ENCODE measurements around the gene U2SURP. TPM values are rescaled to one million over a fixed set of nuclear protein-coding genes. Genes with fewer than 3 reads are reported as not detected.

Gene U2SURP
- total and polyA plus RNA-seq, 4 experiments from 2014 or later = 97.6 to 137 (median 126) TPM

- Histone ChIP-seq H3K27ac (ENCODE audit: low read depth, low read length) (no peak overlapping the region), H3K36me3 (ENCODE audit: insufficient read depth, low read length) (peaks cover 8% of the 10 kb centered on the region), H3K9me3 (ENCODE audit: control insufficient read depth in 1 of 2, low read length in 2 of 2) (no peaks in the 10 kb centered on the region), H3K4me3 (ENCODE audit: low read length in 2 of 2) (no peak overlapping the region), H3K27me3 (ENCODE audit: insufficient read depth, low read length) (no peaks in the 10 kb centered on the region), H3K4me1 (ENCODE audit: insufficient read depth, low read length) (peaks cover 47% of the 10 kb centered on the region)
- Mint-ChIP-seq H3K36me3 (peaks cover 4 to 31% of the 10 kb centered on the region in 2 donors), H3K4me1 (peaks cover 45 to 84% (median 57%) of the 10 kb centered on the region in 4 donors), H3K27ac (peak overlapping the region in 2 of 7 donors; percentile 42 to 49), H3K9me3 (no peaks in the 10 kb centered on the region), H3K27me3 (no peaks in the 10 kb centered on the region), H3K4me3 (peak overlapping the region in 2 of 8 donors; percentile 15 to 33)
- DNase-seq = no peak
- ChIA-PET POLR2A (ENCODE audit: partially characterized antibody) (interaction anchor here (0.7 to 3.7 kb wide), 3 partner anchors 8 to 843 kb away, joined by 3 to 20 read pairs (median 5); partner anchors contain the start of gene U2SURP), CTCF (ENCODE audit: partially characterized antibody) (no interaction called here)
- intact Hi-C loops (cut with micrococcal nuclease) = no loop called here
Measured at GRCh38 chr3:143010024-143010423, 8.7 kb downstream of the U2SURP start.

DNA sequence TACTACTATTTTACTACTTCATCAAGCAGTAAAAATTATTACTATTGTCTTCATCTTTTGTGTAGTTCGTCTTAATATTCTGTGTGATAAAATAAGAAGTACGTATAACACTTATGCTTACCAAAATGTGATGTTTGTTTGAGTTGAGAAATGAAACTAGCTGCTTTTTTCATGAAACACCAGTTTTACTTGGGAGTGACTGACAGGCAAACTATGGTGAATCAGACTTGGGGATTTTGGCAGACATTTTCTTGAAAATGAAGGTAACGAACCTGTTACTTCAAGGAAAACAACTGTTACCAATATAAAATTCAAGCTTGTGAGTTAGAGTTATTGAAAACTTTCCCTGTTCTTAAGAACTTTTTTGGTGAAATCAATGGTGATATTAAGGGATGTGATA lies 10.3 kb downstream of the U2SURP start:
- Histone ChIP-seq H3K36me3 (ENCODE audit: insufficient read depth, low read length) (peaks cover 9% of the 10 kb centered on the region), H3K9me3 (ENCODE audit: control insufficient read depth in 1 of 2, low read length in 2 of 2) (no peaks in the 10 kb centered on the region), H3K27me3 (ENCODE audit: insufficient read depth, low read length) (no peaks in the 10 kb centered on the region), H3K27ac (ENCODE audit: low read depth, low read length) (no peak overlapping the region), H3K4me1 (ENCODE audit: insufficient read depth, low read length) (peaks cover 30% of the 10 kb centered on the region), H3K4me3 (ENCODE audit: low read length in 2 of 2) (no peak overlapping the region)
- Mint-ChIP-seq H3K4me1 (peaks cover 38 to 67% (median 47%) of the 10 kb centered on the region in 4 donors), H3K27me3 (no peaks in the 10 kb centered on the region), H3K4me3 (no peak overlapping the region), H3K9me3 (no peaks in the 10 kb centered on the region), H3K36me3 (peaks cover 4 to 38% of the 10 kb centered on the region in 2 donors), H3K27ac (peak overlapping the region in 1 of 7 donors; percentile 44)
- intact Hi-C loops (cut with micrococcal nuclease) = no loop called here
- ChIA-PET CTCF (ENCODE audit: partially characterized antibody) (interaction anchor here (0.8 to 1.4 kb wide), 2 partner anchors 9 to 26 kb away, joined by 3 to 7 read pairs; no protein-coding TSS in a partner anchor), POLR2A (ENCODE audit: partially characterized antibody) (interaction anchor here (3.7 kb wide), 1 partner anchor 10 kb away, joined by 20 read pairs; the partner anchor contains the start of gene U2SURP)
- DNase-seq = no peak

DNA sequence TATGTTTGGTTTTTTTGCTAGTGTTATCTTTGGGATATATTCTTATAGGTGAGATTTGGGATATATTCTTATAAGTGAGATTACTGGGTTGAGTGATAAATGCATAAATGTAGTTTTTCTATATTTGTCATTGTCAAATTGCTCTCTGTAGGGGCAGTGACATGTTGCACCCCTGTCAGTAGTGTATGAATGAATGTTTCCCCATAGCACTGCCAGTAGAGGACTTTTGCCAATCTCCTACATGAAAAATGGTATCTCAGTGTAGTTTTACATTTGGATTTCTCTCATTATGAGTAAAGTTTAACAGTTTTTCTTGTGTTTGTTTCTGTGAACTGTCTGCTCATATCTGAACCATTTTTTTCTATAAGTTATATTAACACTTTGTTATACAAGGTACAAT lies 13.6 kb downstream of the U2SURP start:
- Histone ChIP-seq H3K27me3 (ENCODE audit: insufficient read depth, low read length) (no peaks in the 10 kb centered on the region), H3K9me3 (ENCODE audit: control insufficient read depth in 1 of 2, low read length in 2 of 2) (no peaks in the 10 kb centered on the region), H3K4me1 (ENCODE audit: insufficient read depth, low read length) (peaks cover 11% of the 10 kb centered on the region), H3K36me3 (ENCODE audit: insufficient read depth, low read length) (peaks cover 34% of the 10 kb centered on the region), H3K4me3 (ENCODE audit: low read length in 2 of 2) (no peak overlapping the region), H3K27ac (ENCODE audit: low read depth, low read length) (no peak overlapping the region)
- H3K27me3 Mint-ChIP-seq = no peaks in the 10 kb centered on the region
- no peak overlapping the region for H3K4me3 Mint-ChIP-seq
- H3K27ac Mint-ChIP-seq = peak overlapping the region in 1 of 7 donors; percentile 8
- H3K9me3 Mint-ChIP-seq = no peaks in the 10 kb centered on the region
- intact Hi-C loops (cut with micrococcal nuclease) = no loop called here
- CTCF ChIA-PET (ENCODE audit: partially characterized antibody) = interaction anchor here (1.5 kb wide), 2 partner anchors 9 to 24 kb away, joined by 3 read pairs; no protein-coding TSS in a partner anchor
- peaks cover 19 to 35% (median 24%) of the 10 kb centered on the region in 4 donors for H3K4me1 Mint-ChIP-seq
- peaks cover 24 to 59% of the 10 kb centered on the region in 2 donors for H3K36me3 Mint-ChIP-seq
- no peak for DNase-seq
- POLR2A ChIA-PET (ENCODE audit: partially characterized antibody) = interaction anchor here (2.1 kb wide), 1 partner anchor 13 kb away, joined by 8 read pairs; the partner anchor contains the start of gene U2SURP

DNA sequence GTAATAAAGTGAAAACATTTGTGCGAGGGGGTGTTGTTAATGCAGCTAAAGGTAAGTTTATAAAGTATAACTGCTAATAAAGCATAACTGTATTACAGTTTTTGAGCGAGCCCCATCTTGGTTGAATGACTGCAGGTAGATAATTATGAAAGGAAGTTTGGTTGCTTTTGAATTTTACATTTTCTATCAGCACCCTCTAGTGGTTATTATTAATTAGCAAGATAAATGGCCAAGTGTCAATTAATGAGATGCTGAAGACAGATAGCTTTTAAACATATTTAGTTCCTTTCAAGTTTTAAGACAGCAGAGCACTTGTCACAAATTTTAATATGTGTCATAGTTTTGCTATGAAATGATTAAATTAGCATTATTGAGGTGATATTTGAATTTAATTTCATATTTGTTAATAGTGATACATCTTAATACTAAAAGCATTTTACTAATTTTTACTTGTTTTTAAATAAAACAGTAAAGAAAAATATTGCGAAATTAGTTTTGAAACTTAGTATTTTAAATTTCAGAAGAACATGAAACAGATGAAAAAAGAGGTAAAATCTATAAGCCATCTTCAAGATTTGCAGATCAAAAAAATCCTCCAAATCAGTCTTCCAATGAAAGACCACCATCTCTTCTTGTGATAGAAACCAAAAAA lies 15.1 kb downstream of the U2SURP start:
- no peak overlapping the region for H3K27ac ChIP-seq (ENCODE audit: low read depth, low read length)
- intact Hi-C loops (cut with micrococcal nuclease) = no loop called here
- peaks cover 34 to 66% of the 10 kb centered on the region in 2 donors for H3K36me3 Mint-ChIP-seq
- no peaks in the 10 kb centered on the region for H3K4me1 ChIP-seq (ENCODE audit: insufficient read depth, low read length)
- no peaks in the 10 kb centered on the region for H3K27me3 ChIP-seq (ENCODE audit: insufficient read depth, low read length)
- no peak overlapping the region for H3K4me3 ChIP-seq (ENCODE audit: low read length in 2 of 2)
- H3K4me1 Mint-ChIP-seq = peaks cover 7 to 22% (median 14%) of the 10 kb centered on the region in 4 donors
- H3K27me3 Mint-ChIP-seq = no peaks in the 10 kb centered on the region
- ChIA-PET CTCF (ENCODE audit: partially characterized antibody) (interaction anchor here (0.6 to 1.6 kb wide), 7 partner anchors 8 to 582 kb away, joined by 3 to 11 read pairs (median 3); no protein-coding TSS in a partner anchor), POLR2A (ENCODE audit: partially characterized antibody) (interaction anchor here (2.1 kb wide), 1 partner anchor 15 kb away, joined by 8 read pairs; the partner anchor contains the start of gene U2SURP)
- DNase-seq = peak in 4 of 5 donors; percentile 18 to 40 (median 26)
- H3K9me3 ChIP-seq (ENCODE audit: control insufficient read depth in 1 of 2, low read length in 2 of 2) = no peaks in the 10 kb centered on the region
- H3K4me3 Mint-ChIP-seq = no peak overlapping the region
- peak overlapping the region in 2 of 7 donors; percentile 6 to 42 for H3K27ac Mint-ChIP-seq
- no peaks in the 10 kb centered on the region for H3K9me3 Mint-ChIP-seq
- peaks cover 48% of the 10 kb centered on the region for H3K36me3 ChIP-seq (ENCODE audit: insufficient read depth, low read length)

DNA sequence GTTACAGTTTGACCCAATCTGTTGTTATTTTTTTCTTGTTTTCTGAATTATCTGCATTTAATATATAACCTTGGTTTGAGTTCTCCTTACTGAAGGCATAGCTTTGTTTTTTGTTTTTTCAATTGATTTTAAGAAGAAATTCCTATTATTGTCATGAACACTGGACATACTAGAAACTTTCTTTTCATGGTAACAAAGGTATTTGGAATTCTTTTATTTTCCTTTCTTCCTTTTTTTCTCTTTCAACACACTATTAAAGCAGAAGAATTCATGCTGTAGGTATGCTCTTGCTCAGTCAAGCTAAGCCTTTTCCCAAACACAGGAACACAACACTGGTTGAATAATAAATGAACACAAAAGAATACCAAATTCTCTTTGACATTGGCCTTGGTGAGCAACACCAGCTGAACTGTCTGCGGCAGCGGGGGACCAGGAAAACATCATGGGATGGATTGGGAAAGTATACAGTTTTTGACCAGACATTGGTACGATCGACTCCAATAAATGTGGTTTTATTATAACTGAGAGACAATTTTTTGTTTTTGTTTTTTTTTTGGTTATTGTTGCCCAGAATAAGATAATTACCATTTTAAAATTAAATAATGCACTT lies 23.1 kb downstream of the U2SURP start:
- Mint-ChIP-seq H3K27ac (no peak overlapping the region), H3K9me3 (no peaks in the 10 kb centered on the region)
- POLR2A ChIA-PET (ENCODE audit: partially characterized antibody) = no interaction called here

GRCh38 chr3:143031327-143031726 lies 30.0 kb downstream of the U2SURP start:
- ChIA-PET CTCF (ENCODE audit: partially characterized antibody) (interaction anchor here (1.2 kb wide), 1 partner anchor 11 kb away, joined by 4 read pairs; no protein-coding TSS in a partner anchor), POLR2A (ENCODE audit: partially characterized antibody) (no interaction called here)
- no peaks in the 10 kb centered on the region for H3K9me3 ChIP-seq (ENCODE audit: control insufficient read depth in 1 of 2, low read length in 2 of 2)
- no peaks in the 10 kb centered on the region for H3K27me3 Mint-ChIP-seq
- H3K4me3 ChIP-seq (ENCODE audit: low read length in 2 of 2) = no peak overlapping the region
- no peaks in the 10 kb centered on the region for H3K9me3 Mint-ChIP-seq
- H3K4me3 Mint-ChIP-seq = no peak overlapping the region
- intact Hi-C loops (cut with micrococcal nuclease) = loop anchor here (10.0 kb wide), 1 partner anchor 643 kb away; no protein-coding TSS in a partner anchor
- H3K36me3 ChIP-seq (ENCODE audit: insufficient read depth, low read length) = peaks cover 46% of the 10 kb centered on the region
- peak overlapping the region in 2 of 7 donors; percentile 1 to 41 for H3K27ac Mint-ChIP-seq
- peaks cover 9% of the 10 kb centered on the region for H3K4me1 ChIP-seq (ENCODE audit: insufficient read depth, low read length)
- no peak for DNase-seq
- no peaks in the 10 kb centered on the region for H3K27me3 ChIP-seq (ENCODE audit: insufficient read depth, low read length)
- H3K27ac ChIP-seq (ENCODE audit: low read depth, low read length) = no peak overlapping the region
- peaks cover 1 to 13% (median 7%) of the 10 kb centered on the region in 4 donors for H3K4me1 Mint-ChIP-seq
- peaks cover 57 to 65% of the 10 kb centered on the region in 2 donors for H3K36me3 Mint-ChIP-seq

More for the DNA sequence above, 23.1 kb downstream of the U2SURP start:
- no peaks in the 10 kb centered on the region for H3K9me3 ChIP-seq (ENCODE audit: control insufficient read depth in 1 of 2, low read length in 2 of 2)
- no peaks in the 10 kb centered on the region for H3K27me3 ChIP-seq (ENCODE audit: insufficient read depth, low read length)
- H3K36me3 Mint-ChIP-seq = peaks cover 63 to 81% of the 10 kb centered on the region in 2 donors
- H3K4me1 ChIP-seq (ENCODE audit: insufficient read depth, low read length) = no peaks in the 10 kb centered on the region
- H3K4me1 Mint-ChIP-seq = peaks cover 0 to 3% (median 0%) of the 10 kb centered on the region in 4 donors
- no peak overlapping the region for H3K4me3 ChIP-seq (ENCODE audit: low read length in 2 of 2)
- intact Hi-C loops (cut with micrococcal nuclease) = no loop called here
- DNase-seq = no peak
- H3K4me3 Mint-ChIP-seq = no peak overlapping the region
- CTCF ChIA-PET (ENCODE audit: partially characterized antibody) = interaction anchor here (0.8 kb wide), 1 partner anchor 9 kb away, joined by 3 read pairs; no protein-coding TSS in a partner anchor
- H3K36me3 ChIP-seq (ENCODE audit: insufficient read depth, low read length) = peaks cover 64% of the 10 kb centered on the region
- H3K27ac ChIP-seq (ENCODE audit: low read depth, low read length) = no peak overlapping the region
- H3K27me3 Mint-ChIP-seq = no peaks in the 10 kb centered on the region
